Sigmoid colon (tissue), 7 donors: ENCODE results near the gene GANAB. TPM values are rescaled to one million over a fixed set of nuclear protein-coding genes. Genes with fewer than 3 reads are reported as not detected.

ENCODE experiments used
- DNase-seq: peaks from one replicate; pipeline ENCODE4 v3.0.0-alpha.2; 2019
- H3K27ac ChIP-seq, 4 donors: fragments of 200-600 bp; sonication (generic); one replicate each; pipeline ENCODE4 v1.5.1; 2016 to 2019; ENCODE audit warnings: mild to moderate bottlenecking in 1 of 4
- H3K27me3 ChIP-seq, 3 donors: fragments of 200-600 bp; sonication (generic); one replicate each; pipeline ENCODE4 v1.5.1; 2019; ENCODE audit warnings: mild to moderate bottlenecking in 1 of 3
- H3K36me3 ChIP-seq, 4 donors: fragments of 200-600 bp; sonication (generic); one replicate each; pipeline ENCODE4 v1.5.1; 2016 to 2019
- H3K4me1 ChIP-seq, 4 donors: fragments of 200-600 bp; sonication (generic); one replicate each; pipeline ENCODE4 v1.5.1; 2017 to 2019
- H3K4me3 ChIP-seq, 4 donors: fragments of 200-600 bp; sonication (generic); one replicate each; pipeline ENCODE4 v1.5.1; 2017 to 2019; ENCODE audit warnings: mild to moderate bottlenecking in 2 of 4, moderate library complexity in 1 of 4
- H3K9me3 ChIP-seq, 4 donors: fragments of 200-600 bp in 3 of 4; sonication (generic) in 3 of 4; one replicate each; pipeline versions ENCODE4 v1.5.1 to v1.6.1; 2013 to 2019
- CTCF ChIP-seq, 4 experiments: fragments of 450-650 bp in 3 of 4; fragments of 200-600 bp in 1 of 4; IDR thresholded peaks; one replicate each; pipeline ENCODE4 v1.5.1; 2016 to 2019; ENCODE audit warnings: antibody characterized with exemption in 4 of 4, mild to moderate bottlenecking in 3 of 4, moderate library complexity in 2 of 4
- EP300 ChIP-seq, 4 donors: sonication (generic); formaldehyde crosslinking; IDR thresholded peaks; one replicate each; pipeline ENCODE4 v1.6.1; 2017; ENCODE audit warnings: antibody characterized with exemption in 4 of 4
- POLR2A ChIP-seq, 2 donors: fragments of 450-650 bp; IDR thresholded peaks; one replicate each; pipeline ENCODE4 v1.6.1; 2016; ENCODE audit warnings: antibody characterized with exemption in 2 of 2, mild to moderate bottlenecking in 2 of 2, moderate library complexity in 2 of 2
- POLR2AphosphoS5 ChIP-seq, 4 donors: sonication (generic); formaldehyde crosslinking; IDR thresholded peaks; one replicate each; pipeline ENCODE4 v1.6.1; 2017; ENCODE audit warnings: antibody characterized with exemption in 4 of 4
- WGBS, 2 donors: extraction: QIAGEN DNeasy Blood & Tissue Kit; methylation state at CpG; one replicate each; pipeline ENCODE4 v1.1.7; 2013; 5-methylcytosine and 5-hydroxymethylcytosine counted together
- intact Hi-C: fragments of 100-400 bp; cut with DNase I; formaldehyde crosslinking; loops from one replicate; pipeline ENCODE4 v1.15.1; 2023
- polyA plus RNA-seq, 3 donors: library from polyadenylated mRNA; stranded (reverse); fragments of 200-250 nt; gene quantifications; one replicate each; pipeline ENCODE4 v1.2.3, GENCODE V29; 2013
- total RNA-seq, 4 donors: library from RNA; depleted of rRNA; stranded (reverse); fragments of >200 nt; gene quantifications; one replicate each; pipeline ENCODE4 v1.1.0, GENCODE V29; 2016
- donor health status: healthy with polysubstance abuse.
- donor health status: Bipolar disorder and iron deficiency.
- donor health status: healthy.

The GANAB gene
- total and polyA plus RNA-seq, 7 donors, result 12.6 to 163 (median 74.7) TPM

- intact Hi-C loops, result no loop called here
- peak within 1 kb of the TSS; percentile 86 to 93 (median 92) for H3K27ac ChIP-seq
- peak; percentile 96 for DNase-seq
- H3K36me3 ChIP-seq, result peaks cover 0 to 33% (median 10%) of the 10 kb centered on the region in 4 donors
- H3K4me3 ChIP-seq, result peak within 1 kb of the TSS; percentile 74 to 99 (median 96)
- TF ChIP-seq EP300 (IDR thresholded peaks at IDR 0.05) (peak in 1 of 4 donors; percentile 38), POLR2AphosphoS5 (IDR thresholded peaks at IDR 0.05) (peak; percentile 76 to 91 (median 84)), POLR2A (IDR thresholded peaks at IDR 0.05) (peak; percentile 45 to 74), CTCF (IDR thresholded peaks at IDR 0.05) (no peak)
- H3K4me1 ChIP-seq, result peaks cover 0 to 33% (median 21%) of the 10 kb centered on the region in 4 donors
- H3K9me3 ChIP-seq, result no peaks in the 10 kb centered on the region
- no peaks in the 10 kb centered on the region for H3K27me3 ChIP-seq
- WGBS, 2 donors, result 7 to 9% methylated on average over 55 of the region's 55 CpGs
Measured at GRCh38 chr11:62678770-62679696, 32.6 kb upstream of the GANAB start, which contains the start of gene UBXN1. TSS of gene UBXN1 (minus strand) at chr11:62679073. CDS start at chr11:62678923, 150 bp downstream.

GRCh38 chr11:62678433-62678769 lies 32.0 kb upstream of the GANAB start:
- peak overlapping the region; percentile 86 to 93 (median 92) for H3K27ac ChIP-seq
- intact Hi-C loops, result no loop called here
- no peaks in the 10 kb centered on the region for H3K27me3 ChIP-seq
- no peaks in the 10 kb centered on the region for H3K9me3 ChIP-seq
- H3K36me3 ChIP-seq, result peaks cover 0 to 38% (median 10%) of the 10 kb centered on the region in 4 donors
- 3 to 4% methylated on average over 16 of the region's 16 CpGs for WGBS, 2 donors
- TF ChIP-seq POLR2A (IDR thresholded peaks at IDR 0.05), result no peak
- no peak for TF ChIP-seq EP300 (IDR thresholded peaks at IDR 0.05)
- TF ChIP-seq CTCF (IDR thresholded peaks at IDR 0.05), result no peak
- no peak for TF ChIP-seq POLR2AphosphoS5 (IDR thresholded peaks at IDR 0.05)
- peak; percentile 64 for DNase-seq
- H3K4me3 ChIP-seq, result peak overlapping the region; percentile 74 to 99 (median 96)
- H3K4me1 ChIP-seq, result peaks cover 0 to 33% (median 22%) of the 10 kb centered on the region in 4 donors

GRCh38 chr11:62677714-62678113 lies 31.3 kb upstream of the GANAB start:
- no peaks in the 10 kb centered on the region for H3K9me3 ChIP-seq
- no peak for DNase-seq
- peak overlapping the region; percentile 86 to 93 (median 92) for H3K27ac ChIP-seq
- H3K4me3 ChIP-seq, result peak overlapping the region in 3 of 4 donors; percentile 74 to 99 (median 97)
- H3K4me1 ChIP-seq, result peaks cover 0 to 40% (median 29%) of the 10 kb centered on the region in 4 donors
- WGBS, 2 donors, result 84 to 88% methylated on average over 15 of the region's 15 CpGs
- H3K36me3 ChIP-seq, result peaks cover 0 to 38% (median 10%) of the 10 kb centered on the region in 4 donors
- intact Hi-C loops, result no loop called here
- H3K27me3 ChIP-seq, result no peaks in the 10 kb centered on the region
- TF ChIP-seq CTCF (IDR thresholded peaks at IDR 0.05) (no peak), POLR2A (IDR thresholded peaks at IDR 0.05) (no peak), POLR2AphosphoS5 (IDR thresholded peaks at IDR 0.05) (no peak), EP300 (IDR thresholded peaks at IDR 0.05) (no peak)

GRCh38 chr11:62677156-62677555 lies 30.7 kb upstream of the GANAB start:
- Histone ChIP-seq H3K27me3 (no peaks in the 10 kb centered on the region), H3K27ac (no peak overlapping the region), H3K9me3 (no peaks in the 10 kb centered on the region), H3K36me3 (peaks cover 0 to 38% (median 10%) of the 10 kb centered on the region in 4 donors), H3K4me3 (no peak overlapping the region), H3K4me1 (peaks cover 0 to 46% (median 34%) of the 10 kb centered on the region in 4 donors)
- intact Hi-C loops, result no loop called here
- DNase-seq, result no peak
- 89 to 91% methylated on average over 6 of the region's 6 CpGs for WGBS, 2 donors
- TF ChIP-seq POLR2AphosphoS5 (IDR thresholded peaks at IDR 0.05), result no peak
- no peak for TF ChIP-seq EP300 (IDR thresholded peaks at IDR 0.05)
- no peak for TF ChIP-seq POLR2A (IDR thresholded peaks at IDR 0.05)
- no peak for TF ChIP-seq CTCF (IDR thresholded peaks at IDR 0.05)
